Ectodermal cell (in vitro differentiated cells): Measurements from ENCODE around the gene MSMP.

Experiments used
- H3K27ac ChIP-seq: 2 replicates; pipeline ENCODE4 v1.7.0; 2013; ENCODE audit warnings: mild to moderate bottlenecking, low read depth, low read length; ENCODE audit not compliant: insufficient read depth, poor library complexity, severe bottlenecking
- H3K27me3 ChIP-seq: 2 replicates; pipeline ENCODE4 v1.7.0; 2013; ENCODE audit warnings: mild to moderate bottlenecking, low read length; ENCODE audit not compliant: insufficient read depth, control insufficient read depth, poor library complexity, severe bottlenecking
- H3K36me3 ChIP-seq: one replicate; pipeline ENCODE4 v1.7.0; 2013; ENCODE audit warnings: low read length; ENCODE audit not compliant: control insufficient read depth, insufficient read depth
- H3K4me1 ChIP-seq: one replicate; pipeline ENCODE4 v1.7.0; 2013; ENCODE audit warnings: low read length; ENCODE audit not compliant: control insufficient read depth, insufficient read depth
- H3K4me3 ChIP-seq: 2 replicates; pipeline ENCODE4 v1.7.0; 2013; ENCODE audit warnings: low read depth, low read length, control low read depth; ENCODE audit not compliant: insufficient read depth
- H3K9me3 ChIP-seq: 2 replicates; pipeline ENCODE4 v1.7.0; 2013; ENCODE audit warnings: mild to moderate bottlenecking, low read length, moderate library complexity; ENCODE audit not compliant: control insufficient read depth
- WGBS, 2 experiments: methylation state at CpG; one replicate each; pipeline ENCODE4 v1.1.7; 2013; ENCODE audit warnings: missing lambda C conversion rate in 2 of 2; 5-methylcytosine and 5-hydroxymethylcytosine counted together

Gene MSMP

GRCh38 chr9:35732800-35733541, 21.1 kb downstream of the MSMP start:
- Histone ChIP-seq H3K27ac (peak overlapping the region; percentile 83), H3K9me3 (no peaks in the 10 kb centered on the region), H3K4me1 (peaks cover 41% of the 10 kb centered on the region), H3K4me3 (peak overlapping the region; percentile 67), H3K36me3 (peaks cover 22% of the 10 kb centered on the region), H3K27me3 (no peaks in the 10 kb centered on the region)
- 0 to 2% methylated on average over 13 to 14 of the region's 14 CpGs for WGBS, 2 experiments

DNA sequence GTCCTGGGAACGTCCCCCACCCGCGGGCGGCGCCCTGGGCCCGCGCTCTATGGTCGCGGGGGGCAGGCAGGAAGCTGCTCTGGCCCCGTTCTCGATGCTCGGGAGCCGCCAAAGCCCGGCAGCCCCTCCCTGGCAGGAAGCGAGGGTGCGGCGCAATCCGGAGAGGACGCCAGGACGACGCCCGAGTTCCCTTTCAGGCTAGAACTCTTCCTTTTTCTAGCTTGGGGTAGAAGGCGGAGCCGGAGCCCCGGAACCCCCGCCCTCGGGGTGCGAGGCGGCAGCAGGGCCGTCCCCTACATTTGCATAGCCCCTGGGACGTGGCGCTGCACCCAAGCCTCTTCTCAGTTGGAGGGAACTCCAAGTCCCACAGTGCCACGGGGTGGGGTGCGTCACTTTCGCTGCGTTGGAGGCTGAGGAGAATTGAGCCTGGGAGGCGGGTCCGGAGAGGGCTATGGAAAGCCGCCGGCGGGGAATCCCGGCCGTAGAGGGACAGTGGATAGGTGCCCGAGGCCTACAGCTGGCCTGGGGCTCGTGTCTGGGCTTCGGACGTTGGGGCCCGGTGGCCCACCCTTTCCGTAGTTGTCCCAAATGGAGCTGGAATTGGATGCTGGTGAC, 21.8 kb downstream of the MSMP start, which contains the start of the genes CREB3 and TLN1:
CREB3 (plus strand) TSS at position 482 of the 615 bp plus-strand sequence; CDS start at position 589, 107 bp downstream.
TLN1 (minus strand) TSS at position 11 of the 615 bp plus-strand sequence. CDS start 6,501 bp downstream, outside the sequence.
- WGBS, 2 experiments, result 0% methylated on average over 49 of the region's 49 CpGs
- Histone ChIP-seq H3K9me3 (no peaks in the 10 kb centered on the region), H3K4me1 (peaks cover 47% of the 10 kb centered on the region), H3K36me3 (peaks cover 15% of the 10 kb centered on the region), H3K4me3 (peak within 1 kb of the TSS; percentile 67), H3K27me3 (no peaks in the 10 kb centered on the region), H3K27ac (peak within 1 kb of the TSS; percentile 83)

DNA sequence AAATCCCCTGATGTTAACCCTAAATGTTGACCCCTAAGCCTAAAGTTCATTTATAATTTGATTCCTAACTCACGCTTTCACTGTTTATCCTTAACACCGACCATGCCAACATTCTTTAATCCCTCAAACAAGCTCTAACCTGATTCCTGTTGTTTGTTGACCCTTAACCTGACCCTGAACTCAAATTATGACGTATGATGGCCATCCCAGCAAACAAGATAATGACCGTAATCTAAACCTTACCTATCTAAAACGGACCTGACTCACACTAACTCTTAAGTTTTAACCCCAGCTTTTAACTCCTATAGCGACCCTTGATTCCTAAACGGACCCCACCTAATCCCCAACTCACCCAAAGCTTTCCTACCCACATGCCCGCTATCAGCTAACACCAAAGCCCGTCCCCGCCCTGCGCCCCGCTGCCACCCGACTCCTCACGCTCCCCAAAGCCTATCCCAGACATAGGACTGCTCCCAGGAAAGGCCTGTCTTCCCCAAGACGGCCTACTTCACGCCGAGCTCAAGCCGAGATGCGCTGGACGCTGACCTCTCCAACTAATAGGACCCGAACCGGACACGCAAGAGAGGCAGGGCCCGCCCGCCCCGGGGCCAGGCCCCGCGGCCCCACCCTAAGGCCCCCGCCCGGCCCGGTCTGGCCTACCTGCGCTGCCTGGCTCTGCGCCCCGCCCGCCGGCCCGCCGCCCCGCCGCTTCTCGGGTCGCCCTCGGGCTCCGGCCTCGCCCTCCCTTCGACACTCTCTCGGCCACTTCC, 22.5 kb downstream of the MSMP start:
- peaks cover 52% of the 10 kb centered on the region for H3K4me1 ChIP-seq
- WGBS, 2 experiments, result 1% methylated on average over 47 of the region's 47 CpGs

DNA sequence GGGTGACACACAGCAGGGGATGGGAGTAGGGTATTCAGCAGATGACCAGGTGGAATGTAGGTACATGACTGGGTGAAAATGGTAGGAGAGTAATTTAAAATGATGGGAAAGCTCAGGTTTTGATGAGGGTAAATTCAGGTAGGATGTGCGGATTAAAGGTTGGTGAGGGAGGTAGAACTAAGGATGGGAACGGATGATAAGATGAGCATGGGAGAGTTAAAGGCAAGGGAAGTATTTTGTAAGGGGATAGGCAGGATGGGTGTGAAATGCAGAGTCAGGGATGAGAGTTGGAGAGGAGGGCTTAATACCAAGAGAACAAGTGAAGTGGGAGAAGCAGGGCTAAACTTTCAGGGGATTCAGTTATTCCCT, 23.6 kb downstream of the MSMP start:
- Histone ChIP-seq H3K9me3 (no peaks in the 10 kb centered on the region), H3K4me1 (peaks cover 58% of the 10 kb centered on the region), H3K27me3 (no peaks in the 10 kb centered on the region), H3K4me3 (peak overlapping the region; percentile 67), H3K27ac (no peak overlapping the region), H3K36me3 (peaks cover 6% of the 10 kb centered on the region)
- WGBS, 2 experiments, result 89 to 95% methylated on average over 2 of the region's 2 CpGs

More for the DNA sequence above, 22.5 kb downstream of the MSMP start:
- H3K36me3 ChIP-seq, result peaks cover 8% of the 10 kb centered on the region
- no peaks in the 10 kb centered on the region for H3K27me3 ChIP-seq
- peak overlapping the region; percentile 67 for H3K4me3 ChIP-seq
- no peaks in the 10 kb centered on the region for H3K9me3 ChIP-seq
- peak overlapping the region; percentile 83 for H3K27ac ChIP-seq

- H3K27ac ChIP-seq, result no peak overlapping the region
- H3K36me3 ChIP-seq, result peaks cover 3% of the 10 kb centered on the region
- H3K4me3 ChIP-seq, result no peak overlapping the region
- 29 to 31% methylated on average over 6 of the region's 6 CpGs for WGBS, 2 experiments
- peaks cover 58% of the 10 kb centered on the region for H3K4me1 ChIP-seq
- H3K9me3 ChIP-seq, result no peaks in the 10 kb centered on the region
- no peaks in the 10 kb centered on the region for H3K27me3 ChIP-seq
Observed at GRCh38 chr9:35729700-35730485, 24.2 kb downstream of the MSMP start.

- peaks cover 11% of the 10 kb centered on the region for H3K36me3 ChIP-seq
- H3K27me3 ChIP-seq, result no peaks in the 10 kb centered on the region
- WGBS, 2 experiments, result 87 to 93% methylated on average over 3 of the region's 3 CpGs
- peak overlapping the region; percentile 57 for H3K27ac ChIP-seq
- H3K9me3 ChIP-seq, result no peaks in the 10 kb centered on the region
- peaks cover 58% of the 10 kb centered on the region for H3K4me1 ChIP-seq
- peak overlapping the region; percentile 18 for H3K4me3 ChIP-seq
Observed at GRCh38 chr9:35729101-35729500, 25.0 kb downstream of the MSMP start.

DNA sequence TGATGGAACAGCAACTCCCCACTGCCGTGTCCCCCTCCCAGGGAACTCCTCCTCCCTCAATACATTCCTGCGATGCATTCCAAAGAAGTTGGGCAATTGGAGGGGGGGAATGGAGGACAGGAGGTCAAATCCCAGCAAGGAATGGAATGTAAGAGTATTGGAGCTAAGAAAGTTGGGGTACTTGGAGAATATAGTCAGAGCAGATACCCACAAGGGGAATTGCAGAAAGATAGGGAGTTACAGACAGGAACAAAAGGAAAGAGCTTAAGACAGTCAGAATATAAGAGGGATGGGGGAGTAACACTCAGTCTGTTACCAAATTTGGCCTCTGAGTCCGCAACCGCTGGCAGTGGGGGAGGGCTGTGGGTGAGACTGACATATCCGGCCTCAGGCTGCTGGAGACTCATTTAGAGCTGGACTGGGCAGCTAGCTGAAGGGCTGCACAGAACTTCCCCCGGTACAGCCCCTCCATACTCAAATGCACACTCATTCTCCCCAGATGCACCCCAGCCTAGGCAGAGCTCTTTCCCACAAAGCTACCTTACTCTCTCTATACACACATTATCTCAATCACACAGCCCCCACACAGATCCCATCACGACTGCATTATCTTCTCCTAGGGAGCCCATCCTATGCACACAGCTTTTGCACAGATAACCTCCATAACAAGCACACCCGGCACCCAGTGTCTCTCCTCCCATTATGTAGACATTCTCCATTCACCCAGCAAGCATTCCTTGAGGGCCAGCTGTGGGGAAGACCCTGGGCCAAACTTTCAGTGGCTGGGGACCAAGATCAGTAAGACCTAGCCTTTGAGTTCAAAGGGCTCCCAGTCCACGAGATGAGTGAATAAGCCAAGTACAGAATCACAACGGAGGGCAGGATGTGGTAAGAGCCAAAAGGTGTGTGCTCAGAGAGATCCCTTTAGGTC, 25.8 kb downstream of the MSMP start:
- Histone ChIP-seq H3K36me3 (peaks cover 16% of the 10 kb centered on the region), H3K4me3 (peak overlapping the region; percentile 32), H3K9me3 (no peaks in the 10 kb centered on the region), H3K4me1 (peaks cover 54% of the 10 kb centered on the region), H3K27me3 (no peaks in the 10 kb centered on the region), H3K27ac (peak overlapping the region; percentile 97)
- WGBS, 2 experiments, result 12 to 18% methylated on average over 9 to 10 of the region's 10 CpGs

- 39 to 51% methylated on average over 5 of the region's 5 CpGs for WGBS, 2 experiments
- Histone ChIP-seq H3K27ac (peak overlapping the region; percentile 97), H3K36me3 (peaks cover 18% of the 10 kb centered on the region), H3K4me3 (peak overlapping the region; percentile 27), H3K9me3 (no peaks in the 10 kb centered on the region), H3K27me3 (no peaks in the 10 kb centered on the region), H3K4me1 (peaks cover 51% of the 10 kb centered on the region)
Observed at GRCh38 chr9:35727676-35728040, 26.4 kb downstream of the MSMP start.

DNA sequence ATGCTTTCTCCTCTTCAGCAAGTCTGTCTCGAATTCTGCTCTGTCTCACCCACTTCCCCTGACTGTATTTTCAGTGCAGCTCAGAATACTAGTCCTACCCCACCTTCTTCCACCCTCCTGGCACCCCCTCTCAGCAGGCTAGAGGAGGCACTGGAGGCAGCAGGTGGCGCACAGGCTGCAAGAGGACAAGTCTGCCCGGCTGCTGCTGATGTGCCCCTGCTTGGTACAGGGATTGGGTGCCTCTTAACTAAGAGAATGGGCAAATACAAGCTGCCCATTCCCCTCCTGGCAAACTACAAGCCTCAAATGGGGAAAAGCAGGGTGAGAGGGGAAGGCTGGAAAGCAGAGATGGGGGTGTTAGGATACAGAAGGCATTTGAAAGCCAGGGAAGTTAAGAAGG, 27.1 kb downstream of the MSMP start:
- H3K27me3 ChIP-seq, result no peaks in the 10 kb centered on the region
- peaks cover 51% of the 10 kb centered on the region for H3K4me1 ChIP-seq
- whole genome bisulfite sequencing, 2 experiments, result 73% methylated on average over 3 of the region's 3 CpGs
- no peaks in the 10 kb centered on the region for H3K9me3 ChIP-seq
- H3K36me3 ChIP-seq, result peaks cover 26% of the 10 kb centered on the region
- H3K27ac ChIP-seq, result peak overlapping the region; percentile 97
- peak overlapping the region; percentile 6 for H3K4me3 ChIP-seq
